Ishikawa (cell line): ENCODE results near the gene PTPN12.

Experiments
- CREB1 ChIP-seq: IDR thresholded peaks from 2 replicates; pipeline ENCODE4 v1.6.1; 2012; ENCODE audit warnings: low read depth
- NFIC ChIP-seq: IDR thresholded peaks from 2 replicates; pipeline ENCODE4 v1.6.1; 2012
- TAF1 ChIP-seq: IDR thresholded peaks from 2 replicates; pipeline ENCODE4 v1.6.1; 2012; ENCODE audit warnings: low read depth, mild to moderate bottlenecking

DNA sequence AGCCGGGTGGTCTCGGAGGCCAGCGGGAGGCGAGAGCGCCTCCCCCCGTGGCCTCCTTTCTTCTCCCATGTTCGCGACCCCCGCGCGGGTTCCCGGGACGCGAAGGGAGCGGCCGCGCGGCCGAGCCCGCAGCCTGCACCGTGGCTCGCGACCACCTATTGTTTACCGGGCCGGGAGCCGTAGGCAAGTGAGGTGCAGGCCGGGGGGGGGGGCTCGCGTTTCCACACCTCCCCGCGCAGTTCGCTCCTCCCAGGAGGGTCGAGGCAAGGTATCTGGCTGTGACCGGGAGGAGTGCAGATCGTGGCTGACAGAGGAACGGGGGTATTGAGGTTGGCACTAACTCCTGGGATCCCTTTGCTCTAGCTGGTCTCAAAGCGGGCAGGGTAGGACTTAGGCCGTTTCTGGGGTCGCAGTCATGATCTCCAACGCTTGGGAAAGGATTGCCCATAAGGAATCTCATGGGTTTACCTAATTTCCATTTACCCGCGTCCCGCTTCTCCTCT is 734 bp downstream of the PTPN12 start:
- no peak for TF ChIP-seq TAF1
- no peak for TF ChIP-seq CREB1
- no peak for TF ChIP-seq NFIC
